IMR-90 (cell line): ENCODE results near the gene PDIA4. TPM values are rescaled to one million over a fixed set of nuclear protein-coding genes. Genes with fewer than 3 reads are reported as not detected.

Source experiments
- ATAC-seq: fragments of 200-7000 bp; cut with Tn5 transposase; 2 replicates; pipeline ENCODE4 v1.9.1; 2020; ENCODE audit warnings: low read depth, mild to moderate bottlenecking, moderate library complexity
- BruUV-seq: library from RNA; stranded (reverse); fragments of 400-500 nt; replicated peaks from 2 replicates; lab custom pipeline; 2021; lab: Mats Ljungman, UMichigan
- CTCF ChIA-PET: fragments of 300-600 bp; formaldehyde crosslinking; extraction: SDS; loops from one replicate; lab custom pipeline; 2021; ENCODE audit warnings: antibody characterized with exemption; lab: Yijun Ruan, JAX
- POLR2A ChIA-PET: fragments of 300-600 bp; sonication (Branson Sonifier 250); formaldehyde crosslinking; loops from one replicate; lab custom pipeline; 2022; ENCODE audit warnings: antibody characterized with exemption; ENCODE audit not compliant: unreplicated experiment; lab: Charles Lee
- DNase-seq: peaks from one replicate; pipeline ENCODE4 v3.0.0; 2013
- H2AFZ ChIP-seq: replicated peaks from 2 replicates; pipeline ENCODE3; 2013; ENCODE audit warnings: low read length, mild to moderate bottlenecking; ENCODE audit not compliant: poor library complexity
- H2AK5ac ChIP-seq: 2 replicates; pipeline ENCODE4 v1.6.1; 2013; ENCODE audit warnings: low read depth, low read length, inconsistent platforms
- H2AK9ac ChIP-seq: replicated peaks from 2 replicates; pipeline ENCODE3; 2013; ENCODE audit warnings: mild to moderate bottlenecking, low read depth, low read length, moderate library complexity; ENCODE audit not compliant: poor library complexity
- H2BK120ac ChIP-seq: 2 replicates; pipeline ENCODE4 v1.6.1; 2013; ENCODE audit warnings: low read depth, low read length, inconsistent platforms
- H2BK15ac ChIP-seq: 3 replicates; pipeline ENCODE4 v1.6.1; 2013; ENCODE audit warnings: low read depth, low read length, inconsistent platforms
- H2BK20ac ChIP-seq: 2 replicates; pipeline ENCODE4 v1.6.1; 2013; ENCODE audit warnings: low read depth, mild to moderate bottlenecking, inconsistent platforms, low read length, moderate library complexity
- H2BK5ac ChIP-seq: 2 replicates; pipeline ENCODE4 v1.6.1; 2013; ENCODE audit warnings: mild to moderate bottlenecking, low read depth, low read length, inconsistent platforms; ENCODE audit not compliant: poor library complexity, severe bottlenecking
- H3K14ac ChIP-seq: replicated peaks from 2 replicates; pipeline ENCODE4 v1.6.1; 2013; ENCODE audit warnings: low read depth, low read length, inconsistent platforms
- H3K18ac ChIP-seq: 2 replicates; pipeline ENCODE4 v1.6.1; 2013; ENCODE audit warnings: low read depth, low read length, control low read depth
- H3K23ac ChIP-seq: 2 replicates; pipeline ENCODE4 v1.6.1; 2013; ENCODE audit warnings: low read depth, low read length, inconsistent platforms
- H3K27ac ChIP-seq: 2 replicates; pipeline ENCODE4 v1.5.1; 2013; ENCODE audit warnings: mild to moderate bottlenecking, control low read depth, low read length; ENCODE audit not compliant: insufficient read depth
- H3K27me3 ChIP-seq: 2 replicates; pipeline ENCODE4 v1.6.1; 2013; ENCODE audit warnings: low read length; ENCODE audit not compliant: control insufficient read depth, insufficient read depth
- H3K36me3 ChIP-seq: 2 replicates; pipeline ENCODE4 v1.6.1; 2013; ENCODE audit warnings: low read length, mixed read lengths; ENCODE audit not compliant: control insufficient read depth, insufficient read depth
- H3K4ac ChIP-seq: 2 replicates; pipeline ENCODE4 v1.6.1; 2013; ENCODE audit warnings: low read depth, low read length, inconsistent platforms
- H3K4me1 ChIP-seq: 2 replicates; pipeline ENCODE4 v1.6.1; 2013; ENCODE audit warnings: low read length, mixed read lengths; ENCODE audit not compliant: control insufficient read depth, insufficient read depth
- H3K4me2 ChIP-seq: 2 replicates; pipeline ENCODE4 v1.6.1; 2013; ENCODE audit warnings: low read depth, mild to moderate bottlenecking, control low read depth, low read length, moderate library complexity
- H3K4me3 ChIP-seq: 2 replicates; pipeline ENCODE4 v1.5.1; 2013; ENCODE audit warnings: low read depth, mild to moderate bottlenecking, control low read depth, low read length, moderate library complexity; ENCODE audit not compliant: insufficient read depth
- H3K56ac ChIP-seq: 2 replicates; pipeline ENCODE4 v1.6.1; 2013; ENCODE audit warnings: low read length, inconsistent platforms; ENCODE audit not compliant: insufficient read depth; ENCODE audit errors: extremely low read depth
- H3K79me1 ChIP-seq, 2 experiments: 2 replicates each; pipeline ENCODE4 v1.6.1; 2013; ENCODE audit warnings: low read length in 2 of 2, inconsistent platforms in 1 of 2, low read depth in 1 of 2
- H3K9ac ChIP-seq: 2 replicates; pipeline ENCODE4 v1.6.1; 2013; ENCODE audit warnings: low read depth, low read length, control low read depth
- H3K9me1 ChIP-seq: 2 replicates; pipeline ENCODE4 v1.6.1; 2013; ENCODE audit warnings: low read length, inconsistent platforms; ENCODE audit not compliant: insufficient read depth
- H3K9me3 ChIP-seq: 2 replicates; pipeline ENCODE4 v1.6.1; 2013; ENCODE audit warnings: low read length; ENCODE audit not compliant: control insufficient read depth, insufficient read depth
- H4K20me1 ChIP-seq: 2 replicates; pipeline ENCODE4 v1.6.1; 2013; ENCODE audit warnings: low read length, inconsistent platforms; ENCODE audit not compliant: insufficient read depth
- H4K5ac ChIP-seq: 2 replicates; pipeline ENCODE4 v1.6.1; 2013; ENCODE audit warnings: mild to moderate bottlenecking, low read depth, low read length, control low read depth
- H4K8ac ChIP-seq, 2 experiments: 2 replicates each; pipeline ENCODE4 v1.6.1; 2013; ENCODE audit warnings: low read depth in 2 of 2, low read length in 2 of 2, control low read depth in 1 of 2, inconsistent platforms in 1 of 2
- H4K91ac ChIP-seq: 2 replicates; pipeline ENCODE4 v1.6.1; 2013; ENCODE audit warnings: low read depth, low read length, inconsistent platforms; ENCODE audit not compliant: insufficient read depth
- CEBPB ChIP-seq: IDR thresholded peaks from 2 replicates; pipeline ENCODE4 v1.6.1; 2012; ENCODE audit warnings: low read depth, low read length, improper control_type of control experiment
- CHD1 ChIP-seq: IDR thresholded peaks from 2 replicates; pipeline ENCODE4 v1.6.1; 2012; ENCODE audit warnings: low read depth, low read length, improper control_type of control experiment
- RAD21 ChIP-seq: IDR thresholded peaks from 2 replicates; pipeline ENCODE4 v1.6.1; 2012; ENCODE audit warnings: low read length, improper control_type of control experiment
- SMC3 ChIP-seq: fragments of 150-350 bp; IDR thresholded peaks from 2 replicates; pipeline ENCODE4 v1.6.1; 2016; ENCODE audit warnings: low read depth, mild to moderate bottlenecking, antibody characterized with exemption, low read length, moderate library complexity
- WGBS, 2 experiments: methylation state at CpG; one replicate each; pipeline versions ENCODE4 v1.1.5 to v1.1.7; 2013; ENCODE audit warnings: missing lambda C conversion rate in 2 of 2; ENCODE audit not compliant: insufficient read length in 1 of 2; ENCODE audit errors: extremely low coverage in 2 of 2; 5-methylcytosine and 5-hydroxymethylcytosine counted together
- dilution Hi-C: fragments of 300-500 bp; cut with HindIII; formaldehyde crosslinking; loops from one replicate; pipeline ENCODE4 v1.14.3; 2018; ENCODE audit warnings: low sequenced_read_pairs; ENCODE audit not compliant: unreplicated experiment
- in situ Hi-C: fragments of 300-500 bp; cut with MboI; formaldehyde crosslinking; loops from 3 replicates; pipeline ENCODE4 v1.14.3; 2019; ENCODE audit warnings: low sequenced_read_pairs, inconsistent platforms, mixed read lengths
- intact Hi-C: fragments of 100-400 bp; cut with micrococcal nuclease; formaldehyde crosslinking; loops from 2 replicates; pipeline ENCODE4 v1.10.0; 2022
- polyA plus RNA-seq, 3 experiments: library from polyadenylated mRNA; depleted of rRNA; stranded (reverse); fragments of >200 nt; gene quantifications; 2 replicates each; pipeline ENCODE4 v1.2.3, GENCODE V29; 2012; ENCODE audit warnings: low replicate concordance in 1 of 3
- total RNA-seq: library from RNA; depleted of rRNA; stranded (reverse); fragments of >200 nt; gene quantifications from 2 replicates; pipeline ENCODE4 v1.2.3, GENCODE V29; 2012
- TF ChIP-seq, protein P1 (sequence below): conservative IDR thresholded peaks from 2 replicates; pipeline ENCODE4 v1.5.1; 2012; ENCODE audit warnings: mild to moderate bottlenecking, low read depth, low read length, improper control_type of control experiment

The PDIA4 gene
- total and polyA plus RNA-seq, 2 of the 4 experiments (the other 2 are of a cell fraction) = 241 to 304 TPM

DNA sequence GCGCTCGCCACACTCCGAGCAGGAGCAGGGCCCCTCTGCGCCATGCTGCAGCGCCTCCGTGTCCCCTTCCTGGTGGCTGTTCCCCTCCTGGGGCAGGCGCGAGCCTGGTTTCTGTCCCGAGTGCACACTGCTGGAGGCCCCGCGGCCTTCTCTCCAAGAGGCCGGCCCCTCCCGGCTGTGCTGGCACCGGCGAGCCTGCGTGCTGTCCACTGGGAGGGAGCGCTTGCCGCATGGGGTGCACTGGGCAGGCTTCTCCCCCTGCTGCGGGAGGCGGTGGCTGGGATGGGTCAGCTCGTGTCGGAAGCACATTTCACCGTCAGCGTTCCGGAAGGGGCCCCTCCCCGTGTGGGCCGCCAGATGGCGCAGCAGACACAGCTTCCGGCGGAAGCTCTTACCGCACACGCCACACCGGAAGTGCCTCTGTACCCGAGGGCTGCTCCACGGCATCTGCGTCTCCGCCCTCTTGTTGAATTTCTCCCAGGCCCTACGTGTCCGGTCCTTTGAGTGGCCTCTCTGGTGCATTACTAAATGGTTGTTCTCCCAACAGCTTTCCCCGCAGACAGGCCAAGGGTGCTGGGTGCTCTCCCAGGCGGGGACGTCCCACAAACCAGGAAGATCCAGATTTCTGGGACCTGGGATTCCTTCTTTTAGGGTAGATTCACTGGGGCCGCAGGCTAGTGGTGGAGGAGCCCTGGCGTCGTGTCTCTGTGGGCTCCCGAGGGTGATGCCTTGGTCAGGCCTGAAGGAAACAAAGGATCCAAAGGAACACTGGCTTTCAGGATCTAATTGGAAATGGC is 43.5 kb upstream of the PDIA4 start:
- no peak overlapping the region for H2AK5ac ChIP-seq
- CTCF ChIA-PET = no interaction called here
- peaks cover 2 to 3% of the 10 kb centered on the region in 2 experiments; a peak in 2 of 4 replicates for H3K79me1 ChIP-seq
- POLR2A ChIA-PET = no interaction called here
- no peak overlapping the region for H4K8ac ChIP-seq
- H3K4me2 ChIP-seq = no peak overlapping the region
- H2BK5ac ChIP-seq = no peak overlapping the region
- TF ChIP-seq SMC3 = peak; percentile 6; the same call in 1 of the 2 replicates
- TF ChIP-seq, protein P1, sequence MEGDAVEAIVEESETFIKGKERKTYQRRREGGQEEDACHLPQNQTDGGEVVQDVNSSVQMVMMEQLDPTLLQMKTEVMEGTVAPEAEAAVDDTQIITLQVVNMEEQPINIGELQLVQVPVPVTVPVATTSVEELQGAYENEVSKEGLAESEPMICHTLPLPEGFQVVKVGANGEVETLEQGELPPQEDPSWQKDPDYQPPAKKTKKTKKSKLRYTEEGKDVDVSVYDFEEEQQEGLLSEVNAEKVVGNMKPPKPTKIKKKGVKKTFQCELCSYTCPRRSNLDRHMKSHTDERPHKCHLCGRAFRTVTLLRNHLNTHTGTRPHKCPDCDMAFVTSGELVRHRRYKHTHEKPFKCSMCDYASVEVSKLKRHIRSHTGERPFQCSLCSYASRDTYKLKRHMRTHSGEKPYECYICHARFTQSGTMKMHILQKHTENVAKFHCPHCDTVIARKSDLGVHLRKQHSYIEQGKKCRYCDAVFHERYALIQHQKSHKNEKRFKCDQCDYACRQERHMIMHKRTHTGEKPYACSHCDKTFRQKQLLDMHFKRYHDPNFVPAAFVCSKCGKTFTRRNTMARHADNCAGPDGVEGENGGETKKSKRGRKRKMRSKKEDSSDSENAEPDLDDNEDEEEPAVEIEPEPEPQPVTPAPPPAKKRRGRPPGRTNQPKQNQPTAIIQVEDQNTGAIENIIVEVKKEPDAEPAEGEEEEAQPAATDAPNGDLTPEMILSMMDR = peak; percentile 14; the same call in 1 of the 2 replicates
- no peak for TF ChIP-seq CEBPB
- no peak for TF ChIP-seq CHD1
- TF ChIP-seq RAD21 = 0 out of 2 replicates have a peak, but pooled peaks have one; percentile 11
- peak overlapping the region; percentile 72 for H2AK9ac ChIP-seq
- BruUV-seq = no TSS peak
- no peak overlapping the region for H4K5ac ChIP-seq
- no peak overlapping the region for H3K27ac ChIP-seq
- H3K18ac ChIP-seq = no peak overlapping the region
- no peaks in the 10 kb centered on the region for H3K9me1 ChIP-seq
- H2AFZ ChIP-seq = no peak overlapping the region
- H4K91ac ChIP-seq = no peak overlapping the region
- H3K27me3 ChIP-seq = no peaks in the 10 kb centered on the region
- H2BK15ac ChIP-seq = no peak overlapping the region
- H4K20me1 ChIP-seq = no peaks in the 10 kb centered on the region; the same call in 1 of the 2 replicates
- peaks cover 25% of the 10 kb centered on the region for H3K36me3 ChIP-seq
- no peak overlapping the region for H2BK20ac ChIP-seq
- H3K9me3 ChIP-seq = no peaks in the 10 kb centered on the region
- H3K14ac ChIP-seq = no peak overlapping the region
- intact Hi-C loops = no loop called here
- H2BK120ac ChIP-seq = no peak overlapping the region
- H3K4ac ChIP-seq = no peak overlapping the region
- WGBS, 2 experiments = 76% methylated on average over 33 of the region's 46 CpGs; no CpG with 5 or more reads in 1 of the 2 experiments
- DNase-seq = peak; percentile 5
- no peaks in the 10 kb centered on the region for H3K4me1 ChIP-seq
- no peak overlapping the region for H3K9ac ChIP-seq
- no peak overlapping the region for H3K56ac ChIP-seq
- no peak overlapping the region for H3K23ac ChIP-seq
- peak; percentile 17; the same call in 1 of the 2 replicates for ATAC-seq
- in situ Hi-C loops = no loop called here
- dilution Hi-C loops = no loop called here
- H3K4me3 ChIP-seq = no peak overlapping the region
